Common myeloid progenitor, CD34-positive (primary cell): ENCODE measurements around the gene MIS18BP1.
"Not testable (repeated sequence)": the region's sequence is repeated elsewhere in the genome, so short reads cannot be mapped to it uniquely, and the experiment has no call there.

Experiments
- CTCF ChIA-PET: fragments of 350-600 bp; sonication (Branson Sonifier 250); formaldehyde crosslinking; loops from one replicate; lab custom pipeline; 2021; ENCODE audit warnings: antibody characterized with exemption; lab: Charles Lee
- POLR2A ChIA-PET: fragments of 350-600 bp; sonication (Branson Sonifier 250); formaldehyde crosslinking; loops from one replicate; lab custom pipeline; 2021; ENCODE audit warnings: antibody characterized with exemption; lab: Charles Lee
- DNase-seq, 3 donors: peaks; one replicate each; pipeline versions ENCODE4 v3.0.0 to v3.0.0-alpha.2; 2013
- H3K27ac ChIP-seq, 2 experiments: 1 replicate in 1 of 2; 2 replicates in 1 of 2; pipeline ENCODE4 v1.7.0; 2013; ENCODE audit warnings: inconsistent platforms in 2 of 2, low read length in 2 of 2, mild to moderate bottlenecking in 2 of 2, low read depth in 1 of 2, moderate library complexity in 1 of 2; ENCODE audit not compliant: severe bottlenecking in 2 of 2, insufficient read depth in 1 of 2, poor library complexity in 1 of 2
- H3K27me3 ChIP-seq, 5 experiments: replicated peaks in 2 of 5; 1 replicate in 3 of 5; 2 replicates in 2 of 5; pipeline versions ENCODE4 v1.6.1 to v1.7.0; 2013; ENCODE audit warnings: low read length in 4 of 5, mild to moderate bottlenecking in 2 of 5, moderate library complexity in 2 of 5, inconsistent platforms in 1 of 5; ENCODE audit not compliant: insufficient read depth in 5 of 5, control insufficient read depth in 4 of 5
- H3K36me3 ChIP-seq, 4 experiments: 1 replicate in 2 of 4; 2 replicates in 2 of 4; pipeline versions ENCODE4 v1.6.1 to v1.7.0; 2013; ENCODE audit warnings: low read length in 3 of 4, control low read depth in 1 of 4, mild to moderate bottlenecking in 1 of 4; ENCODE audit not compliant: control insufficient read depth in 4 of 4, insufficient read depth in 4 of 4
- H3K4me1 ChIP-seq, 4 experiments: 1 replicate in 3 of 4; 2 replicates in 1 of 4; pipeline versions ENCODE4 v1.6.1 to v1.7.1; 2013; ENCODE audit warnings: low read length in 3 of 4, mild to moderate bottlenecking in 3 of 4, control low read depth in 1 of 4, inconsistent platforms in 1 of 4, moderate library complexity in 1 of 4; ENCODE audit not compliant: control insufficient read depth in 4 of 4, insufficient read depth in 4 of 4; ENCODE audit errors: control extremely low read depth in 1 of 4
- H3K4me3 ChIP-seq, 7 experiments: 1 replicate in 4 of 7; 2 replicates in 3 of 7; pipeline versions ENCODE4 v1.5.1 to v1.7.0; 2013; ENCODE audit warnings: mild to moderate bottlenecking in 7 of 7, low read length in 6 of 7, moderate library complexity in 6 of 7, inconsistent platforms in 2 of 7, low read depth in 2 of 7, control low read depth in 1 of 7; ENCODE audit not compliant: insufficient read depth in 4 of 7, control insufficient read depth in 1 of 7; ENCODE audit errors: extremely low read depth in 1 of 7
- H3K9me3 ChIP-seq, 5 experiments: 1 replicate in 4 of 5; 2 replicates in 1 of 5; pipeline versions ENCODE4 v1.6.1 to v1.7.1; 2013; ENCODE audit warnings: low read length in 4 of 5, mild to moderate bottlenecking in 2 of 5, inconsistent platforms in 1 of 5, low read depth in 1 of 5, moderate library complexity in 1 of 5; ENCODE audit not compliant: control insufficient read depth in 4 of 5, insufficient read depth in 2 of 5; ENCODE audit errors: control extremely low read depth in 1 of 5
- WGBS: methylation state at CpG from one replicate; pipeline ENCODE4 v1.1.5; 2013; ENCODE audit not compliant: insufficient coverage; 5-methylcytosine and 5-hydroxymethylcytosine counted together

Gene MIS18BP1

GRCh38 chr14:45222485-45223262, 30.3 kb downstream of the MIS18BP1 start:
- H3K27me3 ChIP-seq, result no peaks in the 10 kb centered on the region
- H3K9me3 ChIP-seq, result no peaks in the 10 kb centered on the region
- no peak overlapping the region for H3K4me3 ChIP-seq
- 100% methylated on average over 1 of the region's 3 CpGs for WGBS
- ChIA-PET CTCF (interaction anchor here (0.9 to 1.4 kb wide), 5 partner anchors 9 to 45 kb away, joined by 3 read pairs; no protein-coding TSS in a partner anchor), POLR2A (interaction anchor here (0.6 kb wide), 1 partner anchor 19 kb away, joined by 3 read pairs; no protein-coding TSS in a partner anchor)
- H3K27ac ChIP-seq, result no peak overlapping the region
- H3K36me3 ChIP-seq, result peaks cover 16 to 68% (median 38%) of the 10 kb centered on the region in 4 experiments
- no peak for DNase-seq
- H3K4me1 ChIP-seq, result no peaks in the 10 kb centered on the region

DNA sequence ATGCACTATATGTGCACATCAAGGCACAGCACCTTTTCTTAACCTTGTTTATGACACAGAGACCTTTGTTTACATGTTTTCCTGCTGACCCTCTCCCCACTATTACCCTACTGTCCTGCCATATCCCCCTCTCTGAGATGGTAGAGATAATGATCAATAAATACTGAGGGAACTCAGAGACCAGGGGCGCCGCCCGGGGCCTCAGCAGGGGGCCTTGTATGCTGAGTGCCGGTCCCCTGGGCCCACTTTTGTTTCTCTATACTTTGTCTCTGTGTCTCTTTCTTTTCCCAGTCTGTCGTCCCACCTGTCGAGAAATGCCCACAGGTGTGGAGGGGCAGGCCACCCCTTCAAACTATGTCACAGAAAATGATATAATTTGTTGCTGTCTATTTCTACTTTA, 38.7 kb downstream of the MIS18BP1 start:
- H3K27me3 ChIP-seq, POLR2A ChIA-PET, H3K4me3 ChIP-seq, H3K4me1 ChIP-seq, H3K9me3 ChIP-seq, H3K27ac ChIP-seq, DNase-seq: not testable (repeated sequence)
- peaks cover 17 to 84% (median 46%) of the 10 kb centered on the region in 4 experiments for H3K36me3 ChIP-seq
- CTCF ChIA-PET, result interaction anchor here (0.7 kb wide), 1 partner anchor 45 kb away, joined by 3 read pairs; no protein-coding TSS in a partner anchor
- no CpG with 5 or more reads among the region's 6 CpGs for WGBS

GRCh38 chr14:45213716-45214115, 39.3 kb downstream of the MIS18BP1 start:
- CTCF ChIA-PET, DNase-seq, H3K27me3 ChIP-seq, H3K9me3 ChIP-seq, H3K4me1 ChIP-seq, POLR2A ChIA-PET, H3K4me3 ChIP-seq, H3K27ac ChIP-seq: not testable (repeated sequence)
- no CpG with 5 or more reads among the region's 1 CpG for WGBS
- peaks cover 16 to 86% (median 48%) of the 10 kb centered on the region in 4 experiments for H3K36me3 ChIP-seq

GRCh38 chr14:45212231-45212630, 40.8 kb downstream of the MIS18BP1 start:
- 100% methylated on average over 1 of the region's 3 CpGs for WGBS
- DNase-seq, result no peak

DNA sequence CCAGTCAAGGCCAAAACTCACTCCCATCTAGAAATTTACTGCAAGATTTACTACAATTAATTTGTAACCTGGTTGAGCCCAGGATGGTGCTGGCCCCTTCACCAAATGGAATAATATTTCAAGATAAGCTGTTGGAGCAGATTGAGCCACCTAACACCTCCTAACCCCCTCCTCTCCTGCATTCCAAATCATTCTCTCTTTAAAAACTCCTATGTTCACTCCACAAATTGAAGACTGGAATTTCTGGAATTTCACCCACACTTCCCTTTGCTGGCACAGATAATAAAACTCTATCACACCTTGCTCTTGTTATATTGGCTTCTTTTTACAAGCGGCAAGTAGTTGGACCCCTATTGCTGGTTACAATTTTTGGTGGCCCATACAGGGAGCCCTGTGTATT, 41.7 kb downstream of the MIS18BP1 start:
- ChIA-PET CTCF (interaction anchor here (0.6 kb wide), 1 partner anchor 116 kb away, joined by 3 read pairs; no protein-coding TSS in a partner anchor), POLR2A (no interaction called here)
- H3K4me1 ChIP-seq, result no peaks in the 10 kb centered on the region
- no peaks in the 10 kb centered on the region for H3K9me3 ChIP-seq
- no peak overlapping the region for H3K4me3 ChIP-seq
- no peak overlapping the region for H3K27ac ChIP-seq
- 100% methylated on average over 1 of the region's 1 CpG for WGBS
- DNase-seq, result no peak
- peaks cover 14 to 77% (median 44%) of the 10 kb centered on the region in 4 experiments for H3K36me3 ChIP-seq
- no peaks in the 10 kb centered on the region for H3K27me3 ChIP-seq

More at GRCh38 chr14:45212231-45212630, 40.8 kb downstream of the MIS18BP1 start:
- CTCF ChIA-PET, result no interaction called here
- POLR2A ChIA-PET, result no interaction called here
- Histone ChIP-seq H3K27ac (no peak overlapping the region), H3K9me3 (no peaks in the 10 kb centered on the region), H3K36me3 (peaks cover 14 to 77% (median 45%) of the 10 kb centered on the region in 4 experiments), H3K4me3 (no peak overlapping the region), H3K27me3 (no peaks in the 10 kb centered on the region), H3K4me1 (no peaks in the 10 kb centered on the region)

DNA sequence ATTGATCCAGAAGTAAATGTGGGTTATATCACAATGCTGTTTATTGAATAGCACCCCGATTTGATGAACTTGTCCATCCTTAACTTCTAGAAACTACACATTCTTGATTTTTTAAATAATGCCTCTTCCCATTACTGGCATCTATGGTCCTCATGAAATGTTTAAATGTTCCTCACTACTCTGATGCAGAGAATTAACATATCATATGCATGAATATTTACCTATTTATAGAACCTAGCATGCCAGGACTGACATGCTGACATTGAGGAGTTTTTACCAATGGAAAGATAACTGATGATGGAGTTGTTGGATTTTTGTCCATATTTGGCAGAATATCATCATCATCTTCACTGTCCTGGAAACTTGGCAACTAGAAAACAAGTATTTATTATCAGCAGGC, 42.8 kb downstream of the MIS18BP1 start:
- Histone ChIP-seq H3K36me3 (peaks cover 19 to 76% (median 47%) of the 10 kb centered on the region in 4 experiments), H3K27me3 (no peaks in the 10 kb centered on the region), H3K4me1 (no peaks in the 10 kb centered on the region), H3K27ac (no peak overlapping the region), H3K4me3 (no peak overlapping the region), H3K9me3 (no peaks in the 10 kb centered on the region)
- POLR2A ChIA-PET, result no interaction called here
- DNase-seq, result no peak
- CTCF ChIA-PET, result no interaction called here
- no CpG with 5 or more reads among the region's 1 CpG for WGBS

DNA sequence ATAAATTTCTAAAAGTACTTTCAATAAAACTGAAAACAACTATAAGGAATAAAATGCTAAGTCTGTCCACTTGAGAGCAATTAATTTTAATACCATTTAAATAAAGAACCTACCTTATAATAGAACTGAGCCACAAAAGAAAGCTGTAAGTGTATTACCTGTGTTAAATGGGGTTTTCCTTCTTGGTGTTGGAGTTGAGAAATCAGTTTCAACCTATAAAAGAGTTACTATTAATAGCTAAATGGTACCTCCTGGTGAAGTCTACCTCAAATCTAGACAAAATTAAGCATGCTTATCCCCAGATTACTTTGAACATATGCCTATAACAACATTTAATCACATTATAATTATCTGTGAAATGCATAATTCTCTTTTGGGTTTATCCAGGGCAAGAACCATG, 48.8 kb downstream of the MIS18BP1 start:
- CTCF ChIA-PET, result interaction anchor here (1.9 kb wide), 1 partner anchor 21 kb away, joined by 4 read pairs; no protein-coding TSS in a partner anchor
- H3K4me3 ChIP-seq, result no peak overlapping the region

More for the DNA sequence above, 48.8 kb downstream of the MIS18BP1 start:
- Histone ChIP-seq H3K4me1 (peaks cover 0 to 11% (median 7%) of the 10 kb centered on the region in 4 experiments), H3K27ac (peak overlapping the region in 1 of 2 experiments; percentile 14), H3K27me3 (no peaks in the 10 kb centered on the region), H3K36me3 (peaks cover 4 to 47% (median 21%) of the 10 kb centered on the region in 4 experiments), H3K9me3 (no peaks in the 10 kb centered on the region)
- POLR2A ChIA-PET, result interaction anchor here (0.5 kb wide), 1 partner anchor 19 kb away, joined by 3 read pairs; no protein-coding TSS in a partner anchor
- no peak for DNase-seq
